Tibial artery (tissue), 4 donors: ENCODE measurements around the gene TNRC6C.
A peak's percentile ranks its signal among the peaks of the same experiment; 100 is the strongest.
"Not testable (repeated sequence)": the region's sequence is repeated elsewhere in the genome, so short reads cannot be mapped to it uniquely, and the experiment has no call there.

Source experiments
- DNase-seq, 2 donors: peaks; one replicate each; pipeline ENCODE4 v3.0.0-alpha.2; 2019
- H3K27ac ChIP-seq, 2 donors: fragments of 200-600 bp; sonication (generic) in 1 of 2; 1 replicate in 1 of 2; 2 replicates in 1 of 2; pipeline ENCODE4 v1.5.1; 2018 to 2019; ENCODE audit warnings: mild to moderate bottlenecking in 1 of 2
- H3K27me3 ChIP-seq, 2 donors: fragments of 200-600 bp; sonication (generic) in 1 of 2; one replicate each; pipeline versions ENCODE4 v1.5.1 to v1.6.0; 2016 to 2019
- H3K36me3 ChIP-seq, 3 donors: fragments of 200-600 bp; sonication (generic) in 2 of 3; one replicate each; pipeline ENCODE4 v1.5.1; 2016 to 2019; ENCODE audit warnings: mild to moderate bottlenecking in 2 of 3
- H3K4me1 ChIP-seq, 4 donors: fragments of 200-600 bp; sonication (generic) in 2 of 4; 1 replicate in 3 of 4; 2 replicates in 1 of 4; pipeline ENCODE4 v1.5.1; 2016 to 2019
- H3K4me3 ChIP-seq, 2 donors: fragments of 200-600 bp; sonication (generic) in 1 of 2; 1 replicate in 1 of 2; 2 replicates in 1 of 2; pipeline ENCODE4 v1.5.1; 2018 to 2019; ENCODE audit warnings: mild to moderate bottlenecking in 2 of 2
- H3K9me3 ChIP-seq, 3 donors: fragments of 200-600 bp; sonication (generic) in 1 of 3; one replicate each; pipeline ENCODE4 v1.5.1; 2016 to 2019
- CTCF ChIP-seq, 2 experiments: fragments of 200-600 bp in 1 of 2; fragments of 450-650 bp in 1 of 2; IDR thresholded peaks; one replicate each; pipeline ENCODE4 v1.5.1; 2017 to 2019; ENCODE audit warnings: antibody characterized with exemption in 2 of 2, mild to moderate bottlenecking in 1 of 2, moderate library complexity in 1 of 2
- intact Hi-C: fragments of 100-400 bp; cut with DNase I; formaldehyde crosslinking; loops from one replicate; pipeline ENCODE4 v1.15.0; 2023; ENCODE audit warnings: low total_unique reads

Gene TNRC6C

GRCh38 chr17:77933777-77934398 is 24.6 kb upstream of the TNRC6C start:
- H3K4me1 ChIP-seq = no peaks in the 10 kb centered on the region
- peaks cover 0 to 12% of the 10 kb centered on the region in 2 donors for H3K27me3 ChIP-seq
- H3K9me3 ChIP-seq = no peaks in the 10 kb centered on the region
- no peak overlapping the region for H3K27ac ChIP-seq
- H3K36me3 ChIP-seq = no peaks in the 10 kb centered on the region
- intact Hi-C loops = no loop called here
- TF ChIP-seq CTCF (IDR thresholded peaks at IDR 0.05) = no peak
- DNase-seq = no peak
- no peak overlapping the region for H3K4me3 ChIP-seq

GRCh38 chr17:77935121-77935571 is 23.4 kb upstream of the TNRC6C start:
- H3K4me1 ChIP-seq = no peaks in the 10 kb centered on the region
- no peak for TF ChIP-seq CTCF (IDR thresholded peaks at IDR 0.05)
- peaks cover 0 to 7% of the 10 kb centered on the region in 2 donors for H3K27me3 ChIP-seq
- intact Hi-C loops = no loop called here
- peak in 1 of 2 donors; percentile 74 for DNase-seq
- no peak overlapping the region for H3K27ac ChIP-seq
- H3K4me3 ChIP-seq = no peak overlapping the region
- no peaks in the 10 kb centered on the region for H3K9me3 ChIP-seq
- H3K36me3 ChIP-seq = no peaks in the 10 kb centered on the region

- intact Hi-C loops, H3K27me3 ChIP-seq, DNase-seq: not testable (repeated sequence)
Observed at GRCh38 chr17:77935744-77936143, 22.8 kb upstream of the TNRC6C start.

DNA sequence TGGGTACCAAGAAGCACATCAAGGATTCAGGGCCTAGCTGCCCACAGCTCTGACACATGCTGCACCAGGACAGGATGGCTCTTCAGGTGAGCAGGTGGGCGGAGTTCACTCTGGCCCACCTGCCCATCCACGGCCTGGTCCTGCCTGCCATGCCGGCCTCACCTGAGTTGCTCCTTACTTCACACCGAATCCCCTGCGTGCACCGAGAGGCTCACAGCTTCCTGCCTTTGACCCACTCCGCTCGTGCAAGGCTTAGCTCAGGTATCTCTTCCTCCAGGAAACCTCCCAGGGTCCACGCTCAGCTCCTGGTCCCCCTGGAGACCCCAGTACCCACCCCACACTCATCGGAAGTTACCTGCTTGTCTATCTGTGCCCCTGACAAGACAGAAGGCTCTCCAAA is 21.6 kb upstream of the TNRC6C start:
- H3K27ac ChIP-seq = no peak overlapping the region
- H3K4me3 ChIP-seq = no peak overlapping the region
- H3K36me3 ChIP-seq = no peaks in the 10 kb centered on the region
- intact Hi-C loops = no loop called here
- no peaks in the 10 kb centered on the region for H3K9me3 ChIP-seq
- no peak for TF ChIP-seq CTCF (IDR thresholded peaks at IDR 0.05)
- H3K27me3 ChIP-seq = no peaks in the 10 kb centered on the region
- no peaks in the 10 kb centered on the region for H3K4me1 ChIP-seq
- DNase-seq = peak in 1 of 2 donors; percentile 51

More at GRCh38 chr17:77935744-77936143, 22.8 kb upstream of the TNRC6C start:
- not testable (repeated sequence) for H3K36me3 ChIP-seq, H3K4me3 ChIP-seq, H3K9me3 ChIP-seq, H3K4me1 ChIP-seq, H3K27ac ChIP-seq

DNA sequence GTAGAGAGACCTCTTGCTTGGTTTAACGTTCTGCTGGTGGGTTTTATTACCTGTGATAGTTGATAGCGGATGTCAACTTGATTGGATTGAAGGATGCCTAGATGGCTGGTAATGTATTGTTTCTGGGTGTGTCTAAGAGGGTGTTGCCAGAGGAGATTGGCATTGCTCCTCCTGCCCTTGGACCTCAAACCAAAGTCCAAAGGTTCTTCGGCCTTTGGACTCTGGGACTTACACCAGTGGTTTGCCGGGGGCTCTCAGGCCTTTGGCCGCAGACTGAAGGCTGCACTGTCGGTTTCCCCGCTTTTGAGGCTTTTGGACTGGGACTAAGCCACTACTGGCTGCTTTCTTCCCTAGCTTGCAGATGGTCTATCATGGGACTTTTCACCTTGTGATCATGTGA is 17.5 kb upstream of the TNRC6C start:
- intact Hi-C loops = no loop called here
- H3K27ac ChIP-seq = no peak overlapping the region
- H3K27me3 ChIP-seq = no peaks in the 10 kb centered on the region
- no peaks in the 10 kb centered on the region for H3K9me3 ChIP-seq
- H3K4me3 ChIP-seq = no peak overlapping the region
- DNase-seq = no peak
- no peaks in the 10 kb centered on the region for H3K4me1 ChIP-seq
- no peaks in the 10 kb centered on the region for H3K36me3 ChIP-seq
- no peak for TF ChIP-seq CTCF (IDR thresholded peaks at IDR 0.05)

DNA sequence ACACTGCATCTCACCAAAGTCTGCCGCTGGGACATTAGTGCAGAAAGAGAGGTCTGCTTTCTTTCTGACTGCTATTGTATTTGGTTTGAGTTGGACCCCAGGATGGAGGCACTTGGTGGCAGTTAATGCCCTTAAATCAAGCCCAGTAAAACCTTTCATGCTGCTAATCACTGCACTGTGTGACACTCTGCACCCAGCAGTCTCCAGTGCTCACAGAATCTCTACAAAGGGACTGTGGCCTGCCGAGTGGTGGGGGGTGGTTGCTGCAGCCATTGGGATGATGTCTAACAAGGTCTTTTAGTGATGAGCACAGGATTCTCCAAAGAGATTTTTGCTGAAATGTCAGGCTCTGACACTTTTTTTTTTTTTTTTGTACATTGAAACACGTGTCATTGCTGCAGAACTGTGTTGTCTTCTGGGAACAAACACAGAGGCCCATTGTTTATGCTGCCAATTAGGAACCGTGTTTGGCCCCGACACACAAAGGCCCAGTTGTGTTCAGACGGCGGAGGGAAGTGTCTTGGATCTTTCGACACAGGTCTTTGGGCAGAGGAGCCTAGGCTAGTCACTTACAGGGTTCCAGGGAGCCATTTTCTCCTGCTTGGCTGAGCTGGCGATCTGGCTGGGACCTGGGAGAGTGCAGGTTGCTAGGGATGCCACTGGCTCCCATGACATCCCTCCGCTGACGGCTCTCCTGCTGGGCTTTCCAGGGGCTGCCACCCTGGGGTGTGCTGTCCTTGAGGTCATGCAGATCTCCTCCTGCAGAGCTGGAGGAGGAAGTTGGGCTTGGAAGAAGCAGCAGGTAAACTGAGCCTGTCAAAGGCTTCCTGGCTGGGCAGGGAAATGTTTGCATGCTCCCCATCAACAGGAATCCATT is 16.2 kb upstream of the TNRC6C start:
- H3K4me3 ChIP-seq = no peak overlapping the region
- no peak for TF ChIP-seq CTCF (IDR thresholded peaks at IDR 0.05)
- H3K27me3 ChIP-seq = no peaks in the 10 kb centered on the region
- H3K9me3 ChIP-seq = no peaks in the 10 kb centered on the region
- no peaks in the 10 kb centered on the region for H3K36me3 ChIP-seq
- H3K4me1 ChIP-seq = no peaks in the 10 kb centered on the region
- intact Hi-C loops = no loop called here
- no peak for DNase-seq
- no peak overlapping the region for H3K27ac ChIP-seq
